ENCODE results near the gene SV2C. TPM values are rescaled to one million over a fixed set of nuclear protein-coding genes. Genes with fewer than 3 reads are reported as not detected.
"Not testable (repeated sequence)": the region's sequence is repeated elsewhere in the genome, so short reads cannot be mapped to it uniquely, and the experiment has no call there.

Gene SV2C
- total RNA-seq, 1 donor from 2014 or later, result 0.32 TPM

- intact Hi-C loops (cut with DNase I), result no loop called here
- no peak for ATAC-seq
- Histone ChIP-seq H3K4me1 (no peaks in the 10 kb centered on the region), H3K36me3 (no peaks in the 10 kb centered on the region), H3K27me3 (ENCODE audit: low read depth) (no peaks in the 10 kb centered on the region), H3K27ac (no peak overlapping the region), H3K9me3 (no peaks in the 10 kb centered on the region), H3K4me3 (no peak overlapping the region)
- no peak for TF ChIP-seq CTCF (IDR thresholded peaks at IDR 0.05)
- DNase-seq, result no peak
These were observed 146.7 kb downstream of the SV2C start for GRCh38 chr5:76229900-76230299.

GRCh38 chr5:76230711-76231285, 147.6 kb downstream of the SV2C start:
- H3K9me3 ChIP-seq, result no peaks in the 10 kb centered on the region
- ATAC-seq (no peak), DNase-seq (no peak)
- intact Hi-C loops (cut with DNase I), result no loop called here
- no peak for TF ChIP-seq CTCF (IDR thresholded peaks at IDR 0.05)
- H3K4me1 ChIP-seq, result no peaks in the 10 kb centered on the region
- H3K27ac ChIP-seq, result no peak overlapping the region
- no peaks in the 10 kb centered on the region for H3K27me3 ChIP-seq (ENCODE audit: low read depth)
- no peak overlapping the region for H3K4me3 ChIP-seq
- H3K36me3 ChIP-seq, result no peaks in the 10 kb centered on the region

GRCh38 chr5:76234665-76235064, 151.5 kb downstream of the SV2C start:
- Histone ChIP-seq H3K27me3 (ENCODE audit: low read depth) (no peaks in the 10 kb centered on the region), H3K27ac (no peak overlapping the region), H3K36me3 (no peaks in the 10 kb centered on the region), H3K4me1 (no peaks in the 10 kb centered on the region), H3K4me3 (no peak overlapping the region), H3K9me3 (no peaks in the 10 kb centered on the region)
- TF ChIP-seq CTCF (IDR thresholded peaks at IDR 0.05), result no peak
- DNase-seq (no peak), ATAC-seq (no peak)
- intact Hi-C loops (cut with DNase I), result no loop called here

GRCh38 chr5:76236684-76237083, 153.5 kb downstream of the SV2C start:
- H3K4me3 ChIP-seq, result no peak overlapping the region
- H3K27me3 ChIP-seq (ENCODE audit: low read depth), result no peaks in the 10 kb centered on the region
- no peaks in the 10 kb centered on the region for H3K9me3 ChIP-seq
- DNase-seq (no peak), ATAC-seq (no peak)
- no peaks in the 10 kb centered on the region for H3K36me3 ChIP-seq
- intact Hi-C loops (cut with DNase I), result no loop called here
- no peaks in the 10 kb centered on the region for H3K4me1 ChIP-seq
- H3K27ac ChIP-seq, result no peak overlapping the region
- TF ChIP-seq CTCF (IDR thresholded peaks at IDR 0.05), result no peak

GRCh38 chr5:76240336-76240735, 157.2 kb downstream of the SV2C start:
- DNase-seq, result no peak

GRCh38 chr5:76242155-76242554, 159.0 kb downstream of the SV2C start:
- H3K36me3 ChIP-seq; H3K4me3 ChIP-seq; H3K27ac ChIP-seq; ATAC-seq; intact Hi-C loops (cut with DNase I); DNase-seq; H3K27me3 ChIP-seq (ENCODE audit: low read depth); H3K9me3 ChIP-seq; H3K4me1 ChIP-seq: not testable (repeated sequence)

More at GRCh38 chr5:76240336-76240735, 157.2 kb downstream of the SV2C start:
- H3K9me3 ChIP-seq, result no peaks in the 10 kb centered on the region
- ATAC-seq, result no peak
- TF ChIP-seq CTCF (IDR thresholded peaks at IDR 0.05), result no peak
- H3K27ac ChIP-seq, result no peak overlapping the region
- no peaks in the 10 kb centered on the region for H3K4me1 ChIP-seq
- H3K36me3 ChIP-seq, result no peaks in the 10 kb centered on the region
- H3K27me3 ChIP-seq (ENCODE audit: low read depth), result no peaks in the 10 kb centered on the region
- no peak overlapping the region for H3K4me3 ChIP-seq
- intact Hi-C loops (cut with DNase I), result no loop called here
